ENCODE data around the gene TXNDC8.
"Not testable (repeated sequence)": the region's sequence is repeated elsewhere in the genome, so short reads cannot be mapped to it uniquely, and the experiment has no call there.

TXNDC8 gene

GRCh38 chr9:110316261-110317075 lies 21.2 kb downstream of the TXNDC8 start:
- H3K4me3 ChIP-seq = no peak overlapping the region
- H3K27me3 ChIP-seq = no peaks in the 10 kb centered on the region
- DNase-seq = no peak
- TF ChIP-seq CTCF (IDR thresholded peaks at IDR 0.05) = no peak
- intact Hi-C loops (cut with DNase I; ENCODE audit: low total_unique reads) = no loop called here
- no peaks in the 10 kb centered on the region for H3K36me3 ChIP-seq
- no peaks in the 10 kb centered on the region for H3K9me3 ChIP-seq
- H3K27ac ChIP-seq = no peak overlapping the region
- H3K4me1 ChIP-seq = no peaks in the 10 kb centered on the region

GRCh38 chr9:110311978-110312377 lies 25.7 kb downstream of the TXNDC8 start:
- intact Hi-C loops (cut with DNase I; ENCODE audit: low total_unique reads); H3K9me3 ChIP-seq; H3K36me3 ChIP-seq; H3K27ac ChIP-seq; H3K27me3 ChIP-seq; H3K4me1 ChIP-seq; H3K4me3 ChIP-seq; DNase-seq: not testable (repeated sequence)

- Histone ChIP-seq H3K27ac (no peak overlapping the region), H3K9me3 (no peaks in the 10 kb centered on the region), H3K4me3 (no peak overlapping the region), H3K4me1 (no peaks in the 10 kb centered on the region), H3K27me3 (peaks cover 0 to 4% of the 10 kb centered on the region in 2 donors), H3K36me3 (no peaks in the 10 kb centered on the region)
- no peak for TF ChIP-seq CTCF (IDR thresholded peaks at IDR 0.05)
- intact Hi-C loops (cut with DNase I; ENCODE audit: low total_unique reads) = no loop called here
- DNase-seq = no peak
Observed at GRCh38 chr9:110309681-110310080, 28.0 kb downstream of the TXNDC8 start.

GRCh38 chr9:110308633-110309038 lies 29.0 kb downstream of the TXNDC8 start:
- no peak for DNase-seq
- no peaks in the 10 kb centered on the region for H3K9me3 ChIP-seq
- intact Hi-C loops (cut with DNase I; ENCODE audit: low total_unique reads) = no loop called here
- no peak overlapping the region for H3K4me3 ChIP-seq
- H3K27me3 ChIP-seq = peaks cover 0 to 4% of the 10 kb centered on the region in 2 donors
- H3K36me3 ChIP-seq = no peaks in the 10 kb centered on the region
- H3K27ac ChIP-seq = no peak overlapping the region
- TF ChIP-seq CTCF (IDR thresholded peaks at IDR 0.05) = no peak
- no peaks in the 10 kb centered on the region for H3K4me1 ChIP-seq

GRCh38 chr9:110307191-110307590 lies 30.5 kb downstream of the TXNDC8 start:
- Histone ChIP-seq H3K27me3 (peaks cover 0 to 4% of the 10 kb centered on the region in 2 donors), H3K4me1 (no peaks in the 10 kb centered on the region), H3K27ac (no peak overlapping the region), H3K4me3 (no peak overlapping the region), H3K36me3 (no peaks in the 10 kb centered on the region), H3K9me3 (no peaks in the 10 kb centered on the region)
- intact Hi-C loops (cut with DNase I; ENCODE audit: low total_unique reads) = no loop called here
- DNase-seq = no peak
- TF ChIP-seq CTCF (IDR thresholded peaks at IDR 0.05) = no peak

- H3K4me3 ChIP-seq = no peak overlapping the region
- no peak for TF ChIP-seq CTCF (IDR thresholded peaks at IDR 0.05)
- no peaks in the 10 kb centered on the region for H3K36me3 ChIP-seq
- intact Hi-C loops (cut with DNase I; ENCODE audit: low total_unique reads) = no loop called here
- H3K4me1 ChIP-seq = no peaks in the 10 kb centered on the region
- H3K27me3 ChIP-seq = peaks cover 0 to 4% of the 10 kb centered on the region in 2 donors
- H3K27ac ChIP-seq = no peak overlapping the region
- H3K9me3 ChIP-seq = no peaks in the 10 kb centered on the region
- DNase-seq = no peak
Observed at GRCh38 chr9:110303133-110303532, 34.5 kb downstream of the TXNDC8 start.

Measured in tibial artery (tissue), 4 donors.